Endothelial cell (in vitro differentiated cells): Measurements from ENCODE around the gene IL10RA. TPM values are rescaled to one million over a fixed set of nuclear protein-coding genes. Genes with fewer than 3 reads are reported as not detected.

Experiments
- DNase-seq: peaks from one replicate; pipeline ENCODE4 v3.0.0; 2021; ENCODE audit warnings: low spot score
- H3K27ac Mint-ChIP-seq: one replicate; pipeline ENCODE4 v1.8.0; 2021; ENCODE audit warnings: mixed read lengths, inconsistent platforms; ENCODE audit not compliant: unreplicated experiment
- H3K27me3 Mint-ChIP-seq: one replicate; pipeline ENCODE4 v1.8.0; 2021; ENCODE audit warnings: mild to moderate bottlenecking, moderate library complexity, mixed read lengths, inconsistent platforms; ENCODE audit not compliant: unreplicated experiment
- H3K36me3 Mint-ChIP-seq: one replicate; pipeline ENCODE4 v1.8.0; 2021; ENCODE audit warnings: mild to moderate bottlenecking, low read depth, mixed read lengths, inconsistent platforms; ENCODE audit not compliant: unreplicated experiment
- H3K4me1 Mint-ChIP-seq: one replicate; pipeline ENCODE4 v1.8.0; 2021; ENCODE audit warnings: mild to moderate bottlenecking, mixed read lengths, inconsistent platforms; ENCODE audit not compliant: unreplicated experiment
- H3K4me3 Mint-ChIP-seq: one replicate; pipeline ENCODE4 v1.8.0; 2021; ENCODE audit warnings: mild to moderate bottlenecking, mixed read lengths, inconsistent platforms; ENCODE audit not compliant: unreplicated experiment
- H3K9me3 Mint-ChIP-seq: one replicate; pipeline ENCODE4 v1.8.0; 2021; ENCODE audit warnings: mixed read lengths, inconsistent platforms; ENCODE audit not compliant: unreplicated experiment
- CTCF ChIP-seq: fragments of 200-600 bp; sonication (generic); IDR thresholded peaks from one replicate; pipeline ENCODE4 v1.5.0; 2021; ENCODE audit warnings: antibody characterized with exemption; ENCODE audit not compliant: unreplicated experiment
- total RNA-seq: library from RNA; stranded (reverse); fragmentation: NEBNext Ultra II Directional; extraction: Animal tissue kit (Norgen Biotek cat#: 25700); gene quantifications from one replicate; pipeline ENCODE4 v1.2.1, GENCODE V29; 2021; ENCODE audit not compliant: unreplicated experiment

IL10RA gene
- total RNA-seq, 1 donor from 2014 or later: 0.82 TPM

GRCh38 chr11:118017111-118017510 is 30.9 kb downstream of the IL10RA start:
- Mint-ChIP-seq H3K4me3 (no peak overlapping the region), H3K4me1 (peaks cover 5% of the 10 kb centered on the region), H3K27ac (no peak overlapping the region), H3K27me3 (peaks cover 4% of the 10 kb centered on the region), H3K36me3 (peaks cover 6% of the 10 kb centered on the region), H3K9me3 (peaks cover 5% of the 10 kb centered on the region)
- DNase-seq: no peak
- TF ChIP-seq CTCF: no peak

- Mint-ChIP-seq H3K27ac (no peak overlapping the region), H3K27me3 (peaks cover 4% of the 10 kb centered on the region), H3K36me3 (peaks cover 6% of the 10 kb centered on the region), H3K4me1 (no peaks in the 10 kb centered on the region), H3K9me3 (peaks cover 5% of the 10 kb centered on the region), H3K4me3 (no peak overlapping the region)
- TF ChIP-seq CTCF: no peak
- no peak for DNase-seq
Measured at GRCh38 chr11:118017631-118018315, 31.6 kb downstream of the IL10RA start.

GRCh38 chr11:118018401-118018800 is 32.2 kb downstream of the IL10RA start:
- Mint-ChIP-seq H3K27ac (no peak overlapping the region), H3K4me1 (no peaks in the 10 kb centered on the region), H3K9me3 (peaks cover 5% of the 10 kb centered on the region), H3K36me3 (peaks cover 6% of the 10 kb centered on the region), H3K27me3 (peaks cover 4% of the 10 kb centered on the region), H3K4me3 (no peak overlapping the region)
- no peak for TF ChIP-seq CTCF
- no peak for DNase-seq

GRCh38 chr11:118021146-118021545 is 35.0 kb downstream of the IL10RA start:
- Mint-ChIP-seq H3K9me3 (peaks cover 5% of the 10 kb centered on the region), H3K27ac (no peak overlapping the region), H3K27me3 (no peaks in the 10 kb centered on the region), H3K36me3 (peaks cover 6% of the 10 kb centered on the region), H3K4me3 (no peak overlapping the region), H3K4me1 (no peaks in the 10 kb centered on the region)
- no peak for TF ChIP-seq CTCF
- DNase-seq: no peak

GRCh38 chr11:118027694-118028093 is 41.5 kb downstream of the IL10RA start:
- Mint-ChIP-seq H3K36me3 (no peaks in the 10 kb centered on the region), H3K4me3 (no peak overlapping the region), H3K4me1 (no peaks in the 10 kb centered on the region), H3K27ac (no peak overlapping the region), H3K9me3 (no peaks in the 10 kb centered on the region), H3K27me3 (no peaks in the 10 kb centered on the region)
- no peak for DNase-seq
- TF ChIP-seq CTCF: no peak
